Small intestine (tissue), 16 donors: ENCODE measurements around the gene DHX35. TPM values are rescaled to one million over a fixed set of nuclear protein-coding genes. Genes with fewer than 3 reads are reported as not detected.

Experiments
- DNase-seq, 2 donors: peaks; one replicate each; pipeline versions ENCODE4 v3.0.0 to v3.0.0-alpha.2; 2013
- FAIRE-seq: peaks from 2 replicates; lab custom pipeline; 2012; peaks lifted over from hg19 to GRCh38; lab: Jason Lieb, UNC
- H3K27ac ChIP-seq, 3 donors: one replicate each; pipeline ENCODE4 v1.5.1; 2013; ENCODE audit warnings: low read length in 2 of 3, mild to moderate bottlenecking in 2 of 3, control low read depth in 1 of 3, inconsistent platforms in 1 of 3, low read depth in 1 of 3, moderate library complexity in 1 of 3
- H3K27me3 ChIP-seq, 3 donors: one replicate each; pipeline ENCODE4 v1.6.1; 2013; ENCODE audit warnings: low read length in 3 of 3, inconsistent platforms in 1 of 3; ENCODE audit not compliant: control insufficient read depth in 3 of 3, insufficient read depth in 3 of 3
- H3K36me3 ChIP-seq, 3 donors: one replicate each; pipeline ENCODE4 v1.6.1; 2013; ENCODE audit warnings: low read length in 3 of 3, inconsistent platforms in 1 of 3, low read depth in 1 of 3, mild to moderate bottlenecking in 1 of 3, moderate library complexity in 1 of 3; ENCODE audit not compliant: control insufficient read depth in 3 of 3, insufficient read depth in 2 of 3
- H3K4me1 ChIP-seq, 3 donors: one replicate each; pipeline ENCODE4 v1.6.1; 2013; ENCODE audit warnings: low read length in 2 of 3, inconsistent platforms in 1 of 3, low read depth in 1 of 3, mild to moderate bottlenecking in 1 of 3, moderate library complexity in 1 of 3; ENCODE audit not compliant: control insufficient read depth in 3 of 3, insufficient read depth in 2 of 3
- H3K4me3 ChIP-seq, 3 donors: one replicate each; pipeline ENCODE4 v1.5.1; 2013; ENCODE audit warnings: low read length in 3 of 3, control low read depth in 1 of 3, inconsistent platforms in 1 of 3, low read depth in 1 of 3, mild to moderate bottlenecking in 1 of 3, moderate library complexity in 1 of 3
- H3K9me3 ChIP-seq, 2 donors: one replicate each; pipeline ENCODE4 v1.6.1; 2013; ENCODE audit warnings: low read depth in 1 of 2, low read length in 1 of 2; ENCODE audit not compliant: control insufficient read depth in 2 of 2, insufficient read depth in 1 of 2
- WGBS, 3 donors: extraction: QIAGEN DNeasy Blood & Tissue Kit; methylation state at CpG; one replicate each; pipeline ENCODE4 v1.1.7; 2013; 5-methylcytosine and 5-hydroxymethylcytosine counted together
- long read RNA-seq, 10 donors: transcript quantifications; one replicate each; lab custom pipeline, GENCODE V29; 2026
- polyA plus RNA-seq, 4 donors: library from polyadenylated mRNA; stranded (reverse) in 3 of 4; unstranded in 1 of 4; fragments of 200-250 nt in 3 of 4; fragments of 120-200 nt in 1 of 4; gene quantifications; one replicate each; pipeline versions ENCODE4 v1.2.1 to v1.2.3, GENCODE V29; 2013
- donor health status: healthy with polysubstance abuse.
- donor health status: control.
- donor health status: control.
- donor health status: Bipolar disorder and iron deficiency.
- donor health status: healthy.

DHX35 gene
- 10 to 100 TPM in 1 of 4 donors, 1 to 10 TPM in 3; 6.5 to 10.8 (median 8.5) TPM for polyA plus RNA-seq
- long read RNA-seq, donor 1, partial matches to known transcripts: 0 of 3 reads
- long read RNA-seq, donor 1, other reads (novel, unspliced or antisense): 0 of 3 reads
- long read RNA-seq, donor 2: 0 reads
- long read RNA-seq, donor 3: 0 reads
- long read RNA-seq, donor 4: 0 reads
- long read RNA-seq, donor 5: 0 reads
- long read RNA-seq, donor 6: 0 reads
- long read RNA-seq, donor 7: 0 reads
- long read RNA-seq, donor 8, partial matches to known transcripts: 0 of 1 reads
- long read RNA-seq, donor 8, other reads (novel, unspliced or antisense): 0 of 1 reads
- long read RNA-seq, donor 9: 0 reads
- long read RNA-seq, donor 10, partial matches to known transcripts: 0 of 3 reads
- long read RNA-seq, donor 10, other reads (novel, unspliced or antisense): 0 of 3 reads

GRCh38 chr20:38962044-38962927 lies at the start of gene DHX35:
Gene DHX35, plus strand, starts transcription at chr20:38962344. Its CDS starts 24 bp downstream, at chr20:38962368.
- peak within 1 kb of the TSS; percentile 78 to 96 (median 85) for H3K27ac ChIP-seq
- no peaks in the 10 kb centered on the region for H3K27me3 ChIP-seq
- FAIRE-seq (no peak), DNase-seq (peak; percentile 97 to 99)
- no peaks in the 10 kb centered on the region for H3K9me3 ChIP-seq
- H3K36me3 ChIP-seq: peaks cover 0 to 2% (median 0%) of the 10 kb centered on the region in 3 donors
- H3K4me3 ChIP-seq: peak within 1 kb of the TSS; percentile 86 to 95 (median 89)
- H3K4me1 ChIP-seq: peaks cover 0 to 3% (median 0%) of the 10 kb centered on the region in 3 donors
- 0 to 1% (median 0%) methylated on average over 62 to 70 of the region's 70 CpGs for WGBS, 3 donors

GRCh38 chr20:38915355-38915754 lies 46.8 kb upstream of the DHX35 start:
- WGBS, 3 donors: 94 to 95% (median 94%) methylated on average over 7 of the region's 7 CpGs

GRCh38 chr20:38917657-38918056 lies 44.5 kb upstream of the DHX35 start:
- no peaks in the 10 kb centered on the region for H3K4me1 ChIP-seq
- DNase-seq: no peak

More at GRCh38 chr20:38915355-38915754, 46.8 kb upstream of the DHX35 start:
- DNase-seq (no peak), FAIRE-seq (no peak)
- Histone ChIP-seq H3K4me1 (no peaks in the 10 kb centered on the region), H3K4me3 (no peak overlapping the region), H3K27me3 (peaks cover 0 to under 1% (median 0%) of the 10 kb centered on the region in 3 donors), H3K9me3 (no peaks in the 10 kb centered on the region), H3K27ac (no peak overlapping the region), H3K36me3 (no peaks in the 10 kb centered on the region)

GRCh38 chr20:38918172-38918571 lies 44.0 kb upstream of the DHX35 start:
- Histone ChIP-seq H3K4me1 (no peaks in the 10 kb centered on the region), H3K27me3 (peaks cover 0 to 4% (median 0%) of the 10 kb centered on the region in 3 donors), H3K4me3 (no peak overlapping the region), H3K27ac (no peak overlapping the region), H3K9me3 (no peaks in the 10 kb centered on the region), H3K36me3 (no peaks in the 10 kb centered on the region)
- FAIRE-seq (no peak), DNase-seq (no peak)
- 93 to 95% (median 95%) methylated on average over 19 of the region's 19 CpGs for WGBS, 3 donors

More at GRCh38 chr20:38917657-38918056, 44.5 kb upstream of the DHX35 start:
- Histone ChIP-seq H3K36me3 (no peaks in the 10 kb centered on the region), H3K27ac (no peak overlapping the region), H3K4me3 (no peak overlapping the region), H3K27me3 (peaks cover 0 to 4% (median 0%) of the 10 kb centered on the region in 3 donors), H3K9me3 (no peaks in the 10 kb centered on the region)
- 72 to 88% (median 79%) methylated on average over 4 of the region's 4 CpGs for WGBS, 3 donors
- no peak for FAIRE-seq

- Histone ChIP-seq H3K27ac (no peak overlapping the region), H3K27me3 (peaks cover 0 to 4% (median 0%) of the 10 kb centered on the region in 3 donors), H3K4me1 (no peaks in the 10 kb centered on the region), H3K9me3 (no peaks in the 10 kb centered on the region), H3K4me3 (no peak overlapping the region), H3K36me3 (no peaks in the 10 kb centered on the region)
- DNase-seq: no peak
- WGBS, 3 donors: 81 to 86% (median 86%) methylated on average over 7 of the region's 7 CpGs
- FAIRE-seq: no peak
Observed at GRCh38 chr20:38919683-38920082, 42.5 kb upstream of the DHX35 start.

- H3K27me3 ChIP-seq: peaks cover 0 to 4% (median 0%) of the 10 kb centered on the region in 3 donors
- H3K36me3 ChIP-seq: no peaks in the 10 kb centered on the region
- FAIRE-seq (no peak), DNase-seq (no peak)
- no peak overlapping the region for H3K27ac ChIP-seq
- WGBS, 3 donors: 53 to 77% (median 62%) methylated on average over 3 of the region's 3 CpGs
- H3K4me1 ChIP-seq: no peaks in the 10 kb centered on the region
- H3K4me3 ChIP-seq: no peak overlapping the region
- no peaks in the 10 kb centered on the region for H3K9me3 ChIP-seq
Observed at GRCh38 chr20:38920411-38920810, 41.7 kb upstream of the DHX35 start.

GRCh38 chr20:38920851-38921250 lies 41.3 kb upstream of the DHX35 start:
- no peak for DNase-seq
- 83 to 89% (median 86%) methylated on average over 9 of the region's 9 CpGs for WGBS, 3 donors
- no peaks in the 10 kb centered on the region for H3K4me1 ChIP-seq
- no peak overlapping the region for H3K27ac ChIP-seq
- H3K36me3 ChIP-seq: no peaks in the 10 kb centered on the region
- no peak for FAIRE-seq
- H3K4me3 ChIP-seq: no peak overlapping the region
- H3K9me3 ChIP-seq: no peaks in the 10 kb centered on the region
- peaks cover 0 to 4% (median 0%) of the 10 kb centered on the region in 3 donors for H3K27me3 ChIP-seq

- Histone ChIP-seq H3K4me3 (no peak overlapping the region), H3K9me3 (no peaks in the 10 kb centered on the region), H3K36me3 (no peaks in the 10 kb centered on the region), H3K27me3 (peaks cover 0 to 4% (median 0%) of the 10 kb centered on the region in 3 donors), H3K27ac (no peak overlapping the region), H3K4me1 (no peaks in the 10 kb centered on the region)
- DNase-seq (no peak), FAIRE-seq (no peak)
- WGBS, 3 donors: 92 to 98% (median 98%) methylated on average over 2 of the region's 2 CpGs
Observed at GRCh38 chr20:38924718-38925117, 37.4 kb upstream of the DHX35 start.
